SU-DHL-6 (cell line): ENCODE results near the gene CCNJL.

ENCODE experiments used
- EZH2phosphoT487 ChIP-seq: fragments of 200-600 bp; sonication (generic), shearing (Covaris generic); conservative IDR thresholded peaks from 2 replicates; pipeline ENCODE4 v1.6.1; 2018; ENCODE audit warnings: mild to moderate bottlenecking, antibody characterized with exemption, low read length, moderate library complexity, mixed read lengths
- TF ChIP-seq, protein P1 (sequence below): fragments of 200-600 bp; sonication (generic); IDR thresholded peaks from one replicate; pipeline ENCODE4 v1.5.1; 2017; ENCODE audit warnings: antibody characterized with exemption, mild to moderate bottlenecking, low read length, moderate library complexity; ENCODE audit not compliant: insufficient read depth, poor library complexity, severe bottlenecking

DNA sequence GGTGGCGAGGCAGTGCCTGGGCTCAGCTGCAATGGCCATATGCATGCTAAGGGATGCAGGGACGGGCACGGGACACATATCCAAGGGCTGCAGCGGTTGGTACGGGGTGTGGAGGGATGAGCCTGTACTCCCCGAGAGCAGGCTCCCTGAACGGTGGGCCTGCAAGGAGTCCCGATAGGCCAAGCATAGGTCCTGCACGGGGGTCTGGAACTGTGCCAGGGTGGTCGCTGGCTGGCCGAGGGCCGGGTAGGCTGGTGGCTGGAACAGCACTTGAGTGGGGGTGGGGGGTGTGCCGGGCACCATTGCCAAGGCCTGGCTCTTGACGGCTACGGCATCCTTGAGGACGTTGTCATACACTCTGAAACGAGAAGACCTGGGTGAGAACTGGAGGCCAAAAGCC lies 58.9 kb downstream of the CCNJL start:
- TF ChIP-seq, protein P1, sequence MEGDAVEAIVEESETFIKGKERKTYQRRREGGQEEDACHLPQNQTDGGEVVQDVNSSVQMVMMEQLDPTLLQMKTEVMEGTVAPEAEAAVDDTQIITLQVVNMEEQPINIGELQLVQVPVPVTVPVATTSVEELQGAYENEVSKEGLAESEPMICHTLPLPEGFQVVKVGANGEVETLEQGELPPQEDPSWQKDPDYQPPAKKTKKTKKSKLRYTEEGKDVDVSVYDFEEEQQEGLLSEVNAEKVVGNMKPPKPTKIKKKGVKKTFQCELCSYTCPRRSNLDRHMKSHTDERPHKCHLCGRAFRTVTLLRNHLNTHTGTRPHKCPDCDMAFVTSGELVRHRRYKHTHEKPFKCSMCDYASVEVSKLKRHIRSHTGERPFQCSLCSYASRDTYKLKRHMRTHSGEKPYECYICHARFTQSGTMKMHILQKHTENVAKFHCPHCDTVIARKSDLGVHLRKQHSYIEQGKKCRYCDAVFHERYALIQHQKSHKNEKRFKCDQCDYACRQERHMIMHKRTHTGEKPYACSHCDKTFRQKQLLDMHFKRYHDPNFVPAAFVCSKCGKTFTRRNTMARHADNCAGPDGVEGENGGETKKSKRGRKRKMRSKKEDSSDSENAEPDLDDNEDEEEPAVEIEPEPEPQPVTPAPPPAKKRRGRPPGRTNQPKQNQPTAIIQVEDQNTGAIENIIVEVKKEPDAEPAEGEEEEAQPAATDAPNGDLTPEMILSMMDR, result no peak
- no peak for TF ChIP-seq EZH2phosphoT487
